OCI-LY1 (cell line): Measurements from ENCODE around the gene IQCK.

Experiments used
- H2AFZ ChIP-seq: fragments of 200-600 bp; sonication (generic), shearing (Covaris generic); 2 replicates; pipeline ENCODE4 v1.6.0; 2014; ENCODE audit warnings: antibody characterized with exemption, mild to moderate bottlenecking, low read length
- H3F3A ChIP-seq: fragments of 200-600 bp; sonication (generic), shearing (Covaris generic); 2 replicates; pipeline ENCODE4 v1.6.0; 2014; ENCODE audit warnings: mild to moderate bottlenecking, antibody characterized with exemption, low read length, moderate library complexity; ENCODE audit not compliant: insufficient read depth
- H3K27ac ChIP-seq: fragments of 200-600 bp; sonication (generic); 2 replicates; pipeline ENCODE4 v1.5.1; 2014; ENCODE audit warnings: low read length, mixed run types, mild to moderate bottlenecking, low read depth; ENCODE audit not compliant: poor library complexity, severe bottlenecking
- H3K27me3 ChIP-seq: fragments of 200-600 bp; sonication (generic); 2 replicates; pipeline ENCODE4 v1.6.0; 2014; ENCODE audit warnings: antibody characterized with exemption, mild to moderate bottlenecking, low read length, moderate library complexity; ENCODE audit not compliant: insufficient read depth
- H3K36me3 ChIP-seq: fragments of 200-600 bp; sonication (generic); 2 replicates; pipeline ENCODE4 v1.6.1; 2014; ENCODE audit warnings: mild to moderate bottlenecking, antibody characterized with exemption, low read length, moderate library complexity, mixed read lengths; ENCODE audit not compliant: insufficient read depth
- H3K4me1 ChIP-seq: fragments of 200-600 bp; sonication (generic); 2 replicates; pipeline ENCODE4 v1.5.1; 2014; ENCODE audit warnings: mild to moderate bottlenecking, low read length, moderate library complexity; ENCODE audit not compliant: insufficient read depth, severe bottlenecking
- H3K4me2 ChIP-seq: fragments of 200-600 bp; sonication (generic), shearing (Covaris generic); 2 replicates; pipeline ENCODE4 v1.6.1; 2014; ENCODE audit warnings: low read length
- H3K4me3 ChIP-seq: fragments of 200-600 bp; sonication (generic); 2 replicates; pipeline ENCODE4 v1.5.1; 2014; ENCODE audit warnings: low read length, low read depth, mild to moderate bottlenecking, mixed read lengths; ENCODE audit not compliant: poor library complexity, severe bottlenecking
- H3K79me2 ChIP-seq: fragments of 200-600 bp; shearing (Covaris generic); 2 replicates; pipeline ENCODE4 v1.6.1; 2016; ENCODE audit warnings: mixed run types, low read length, mixed read lengths; ENCODE audit not compliant: insufficient read depth
- H3K9ac ChIP-seq: fragments of 200-600 bp; sonication (generic), shearing (Covaris generic); 2 replicates; pipeline ENCODE4 v1.6.1; 2014; ENCODE audit warnings: mild to moderate bottlenecking, low read length, mixed read lengths
- H3K9me2 ChIP-seq: fragments of 200-600 bp; sonication (generic), shearing (Covaris generic); 2 replicates; pipeline ENCODE4 v1.6.1; 2014; ENCODE audit warnings: low read depth, mild to moderate bottlenecking, low read length, mixed read lengths
- H3K9me3 ChIP-seq: fragments of 200-600 bp; shearing (Covaris generic); 2 replicates; pipeline ENCODE4 v1.6.1; 2014; ENCODE audit warnings: low read length, mixed read lengths
- H4K20me1 ChIP-seq: fragments of 200-600 bp; sonication (generic), shearing (Covaris generic); 2 replicates; pipeline ENCODE4 v1.6.0; 2016; ENCODE audit warnings: mild to moderate bottlenecking, low read length; ENCODE audit not compliant: insufficient read depth
- EZH2 ChIP-seq: fragments of 200-600 bp; sonication (generic), shearing (Covaris generic); IDR thresholded peaks from 2 replicates; pipeline ENCODE4 v1.8.0; 2017; ENCODE audit warnings: borderline replicate concordance, mixed run types, mild to moderate bottlenecking, antibody characterized with exemption, low read length, moderate library complexity, mixed read lengths
- TF ChIP-seq, protein P1 (sequence below): fragments of 200-600 bp; sonication (generic), shearing (Covaris generic); IDR thresholded peaks from 2 replicates; pipeline ENCODE4 v1.5.1; 2017; ENCODE audit warnings: mild to moderate bottlenecking, antibody characterized with exemption, low read length, moderate library complexity, mixed read lengths

The IQCK gene

DNA sequence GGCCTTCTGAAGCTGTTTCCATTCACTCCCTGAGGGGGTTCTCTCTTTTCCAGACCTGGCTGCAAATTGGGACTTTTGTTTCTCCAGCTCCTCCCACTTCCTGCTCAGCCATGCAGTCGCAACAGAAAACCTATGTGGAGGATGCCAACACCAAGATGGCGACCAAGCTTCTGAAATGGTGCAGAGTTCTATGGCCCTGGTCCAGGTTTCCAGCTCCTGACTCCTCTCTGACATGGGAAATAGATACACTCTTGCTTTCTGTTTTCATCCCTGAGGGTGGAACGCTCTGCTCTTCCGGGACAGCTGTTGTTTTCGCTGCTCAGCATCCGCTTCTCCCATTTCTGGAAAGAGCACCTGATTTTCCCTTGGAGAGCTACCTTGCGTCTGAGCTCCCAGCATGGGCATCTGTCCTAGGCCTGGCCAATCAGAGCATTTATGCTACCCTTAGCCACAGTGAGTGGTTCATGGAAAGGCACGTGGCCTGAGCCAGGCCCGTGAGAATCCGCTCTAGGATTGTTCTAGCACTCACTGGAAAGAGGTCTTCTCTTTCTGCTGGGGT is 158.5 kb downstream of the IQCK start:
- no peak overlapping the region for H3K4me3 ChIP-seq
- H3K4me1 ChIP-seq, result no peaks in the 10 kb centered on the region
- H4K20me1 ChIP-seq, result no peaks in the 10 kb centered on the region
- no peak overlapping the region for H3K4me2 ChIP-seq
- no peaks in the 10 kb centered on the region for H3K27me3 ChIP-seq
- H3K9ac ChIP-seq, result no peak overlapping the region
- no peaks in the 10 kb centered on the region for H3K9me3 ChIP-seq
- TF ChIP-seq, protein P1, sequence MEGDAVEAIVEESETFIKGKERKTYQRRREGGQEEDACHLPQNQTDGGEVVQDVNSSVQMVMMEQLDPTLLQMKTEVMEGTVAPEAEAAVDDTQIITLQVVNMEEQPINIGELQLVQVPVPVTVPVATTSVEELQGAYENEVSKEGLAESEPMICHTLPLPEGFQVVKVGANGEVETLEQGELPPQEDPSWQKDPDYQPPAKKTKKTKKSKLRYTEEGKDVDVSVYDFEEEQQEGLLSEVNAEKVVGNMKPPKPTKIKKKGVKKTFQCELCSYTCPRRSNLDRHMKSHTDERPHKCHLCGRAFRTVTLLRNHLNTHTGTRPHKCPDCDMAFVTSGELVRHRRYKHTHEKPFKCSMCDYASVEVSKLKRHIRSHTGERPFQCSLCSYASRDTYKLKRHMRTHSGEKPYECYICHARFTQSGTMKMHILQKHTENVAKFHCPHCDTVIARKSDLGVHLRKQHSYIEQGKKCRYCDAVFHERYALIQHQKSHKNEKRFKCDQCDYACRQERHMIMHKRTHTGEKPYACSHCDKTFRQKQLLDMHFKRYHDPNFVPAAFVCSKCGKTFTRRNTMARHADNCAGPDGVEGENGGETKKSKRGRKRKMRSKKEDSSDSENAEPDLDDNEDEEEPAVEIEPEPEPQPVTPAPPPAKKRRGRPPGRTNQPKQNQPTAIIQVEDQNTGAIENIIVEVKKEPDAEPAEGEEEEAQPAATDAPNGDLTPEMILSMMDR, result no peak
- TF ChIP-seq EZH2, result no peak
- H3K36me3 ChIP-seq, result no peaks in the 10 kb centered on the region
- no peaks in the 10 kb centered on the region for H3K9me2 ChIP-seq
- no peak overlapping the region for H3K27ac ChIP-seq
- H3F3A ChIP-seq, result no peaks in the 10 kb centered on the region
- no peak overlapping the region for H2AFZ ChIP-seq
- H3K79me2 ChIP-seq, result no peaks in the 10 kb centered on the region

DNA sequence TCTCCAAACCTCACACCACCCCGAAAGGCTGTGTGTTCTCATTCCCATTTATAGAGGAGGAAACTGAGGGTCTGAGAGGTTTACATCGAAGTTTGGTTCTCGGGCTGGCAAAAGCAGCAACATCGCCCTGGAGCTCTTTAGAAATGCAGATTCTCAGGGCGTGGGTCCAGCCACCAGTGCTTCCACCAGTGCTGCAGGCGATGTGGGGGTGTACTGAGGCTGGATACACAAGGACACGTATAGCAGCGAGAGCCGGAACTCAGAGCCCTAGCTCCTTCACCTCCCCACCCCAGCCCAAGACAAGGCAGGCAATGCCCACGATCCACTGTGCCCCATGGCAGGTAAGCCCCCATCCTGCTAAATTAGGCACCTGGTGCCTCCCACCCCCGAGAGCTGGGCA is 160.7 kb downstream of the IQCK start:
- Histone ChIP-seq H2AFZ (no peak overlapping the region), H3K36me3 (no peaks in the 10 kb centered on the region), H3K4me2 (no peak overlapping the region), H3K27me3 (no peaks in the 10 kb centered on the region), H3F3A (no peaks in the 10 kb centered on the region), H4K20me1 (no peaks in the 10 kb centered on the region), H3K9ac (no peak overlapping the region), H3K9me3 (no peaks in the 10 kb centered on the region), H3K4me1 (no peaks in the 10 kb centered on the region), H3K4me3 (no peak overlapping the region), H3K9me2 (no peaks in the 10 kb centered on the region), H3K27ac (no peak overlapping the region), H3K79me2 (no peaks in the 10 kb centered on the region)
- TF ChIP-seq, protein P1, result no peak
- TF ChIP-seq EZH2, result no peak

DNA sequence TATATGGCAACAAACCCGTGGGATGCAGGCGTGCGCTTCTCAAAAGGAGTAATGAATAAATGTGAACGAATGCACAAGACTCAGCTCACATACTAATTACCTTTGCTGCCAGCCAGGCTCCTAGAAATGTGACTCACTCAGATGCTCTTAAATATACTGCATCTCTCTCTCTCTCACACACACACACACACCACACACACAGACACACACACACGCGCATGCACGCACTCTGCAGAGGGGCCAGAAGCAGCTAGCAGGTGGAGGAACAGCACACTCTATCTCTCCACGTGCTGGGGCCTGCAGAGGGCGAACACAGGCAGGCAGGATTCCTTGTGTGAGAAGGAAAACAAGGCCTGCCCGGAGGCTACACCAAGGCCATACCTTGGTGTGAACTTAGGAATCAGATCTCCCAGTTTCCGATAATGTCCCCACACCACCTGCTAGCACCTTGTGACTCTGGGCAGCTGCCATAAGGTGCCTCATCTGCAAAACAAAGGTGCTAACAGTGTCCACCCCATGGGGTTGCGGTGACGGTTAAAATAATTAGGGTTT is 161.2 kb downstream of the IQCK start:
- no peak overlapping the region for H3K27ac ChIP-seq
- no peak for TF ChIP-seq EZH2
- TF ChIP-seq, protein P1, result no peak
- no peak overlapping the region for H3K4me2 ChIP-seq
- H3K27me3 ChIP-seq, result no peaks in the 10 kb centered on the region
- no peaks in the 10 kb centered on the region for H3K4me1 ChIP-seq
- no peaks in the 10 kb centered on the region for H3F3A ChIP-seq
- H3K9me2 ChIP-seq, result no peaks in the 10 kb centered on the region
- no peaks in the 10 kb centered on the region for H3K9me3 ChIP-seq
- no peaks in the 10 kb centered on the region for H3K36me3 ChIP-seq
- H4K20me1 ChIP-seq, result no peaks in the 10 kb centered on the region
- no peak overlapping the region for H3K9ac ChIP-seq
- H2AFZ ChIP-seq, result no peak overlapping the region
- no peak overlapping the region for H3K4me3 ChIP-seq
- no peaks in the 10 kb centered on the region for H3K79me2 ChIP-seq
